NT2/D1 (cell line): ENCODE results near the gene HJURP.

Experiments used
- DNase-seq: peaks from one replicate; pipeline ENCODE4 v3.0.0-alpha.2; 2011; ENCODE audit warnings: low read depth, low spot score
- H3K27me3 ChIP-seq: 2 replicates; pipeline ENCODE4 v1.6.0; 2011; ENCODE audit warnings: mild to moderate bottlenecking; ENCODE audit not compliant: insufficient read length, insufficient read depth
- H3K36me3 ChIP-seq: 2 replicates; pipeline ENCODE4 v1.6.1; 2011; ENCODE audit warnings: mild to moderate bottlenecking, low read length, mixed read lengths; ENCODE audit not compliant: insufficient read depth, insufficient read length
- H3K4me1 ChIP-seq: 2 replicates; pipeline ENCODE4 v1.5.1; 2011; ENCODE audit not compliant: insufficient read depth, insufficient read length
- H3K4me3 ChIP-seq: 2 replicates; pipeline ENCODE4 v1.5.1; 2011; ENCODE audit warnings: low read depth; ENCODE audit not compliant: insufficient read length
- H3K9ac ChIP-seq: 2 replicates; pipeline ENCODE4 v1.6.0; 2011; ENCODE audit warnings: low read depth; ENCODE audit not compliant: insufficient read length
- H3K9me3 ChIP-seq: 2 replicates; pipeline ENCODE4 v1.5.1; 2011; ENCODE audit warnings: mild to moderate bottlenecking, low read length; ENCODE audit not compliant: insufficient read depth
- SUZ12 ChIP-seq: IDR thresholded peaks from 2 replicates; pipeline ENCODE4 v1.6.1; 2011; ENCODE audit not compliant: insufficient read length, insufficient read depth; ENCODE audit errors: extremely low read depth
- YY1 ChIP-seq: IDR thresholded peaks from 2 replicates; pipeline ENCODE4 v1.6.1; 2011; ENCODE audit not compliant: insufficient read length, insufficient read depth
- ZNF274 ChIP-seq: IDR thresholded peaks from 2 replicates; pipeline ENCODE4 v1.6.1; 2011; ENCODE audit warnings: mild to moderate bottlenecking, low read depth, low read length

HJURP gene

GRCh38 chr2:233844064-233844807, 10.1 kb downstream of the HJURP start:
- H3K4me1 ChIP-seq = peaks cover 7% of the 10 kb centered on the region
- H3K4me3 ChIP-seq = no peak overlapping the region
- TF ChIP-seq ZNF274 (no peak), SUZ12 (no peak), YY1 (no peak)
- no peak overlapping the region for H3K9ac ChIP-seq
- H3K9me3 ChIP-seq = no peaks in the 10 kb centered on the region
- DNase-seq = no peak
- no peaks in the 10 kb centered on the region for H3K27me3 ChIP-seq
- peaks cover 98% of the 10 kb centered on the region for H3K36me3 ChIP-seq

- Histone ChIP-seq H3K36me3 (peaks cover 96% of the 10 kb centered on the region), H3K27me3 (no peaks in the 10 kb centered on the region), H3K9ac (no peak overlapping the region), H3K4me3 (no peak overlapping the region), H3K9me3 (no peaks in the 10 kb centered on the region), H3K4me1 (peaks cover 5% of the 10 kb centered on the region)
- DNase-seq = no peak
- no peak for TF ChIP-seq ZNF274
- no peak for TF ChIP-seq SUZ12
- TF ChIP-seq YY1 = no peak
Measured at GRCh38 chr2:233841183-233841582, 13.2 kb downstream of the HJURP start.

- H3K4me3 ChIP-seq = no peak overlapping the region
- no peak for DNase-seq
- peaks cover 5% of the 10 kb centered on the region for H3K4me1 ChIP-seq
- H3K27me3 ChIP-seq = no peaks in the 10 kb centered on the region
- H3K9ac ChIP-seq = no peak overlapping the region
- peaks cover 96% of the 10 kb centered on the region for H3K36me3 ChIP-seq
- no peaks in the 10 kb centered on the region for H3K9me3 ChIP-seq
- no peak for TF ChIP-seq ZNF274
- TF ChIP-seq SUZ12 = no peak
- TF ChIP-seq YY1 = no peak
Measured at GRCh38 chr2:233840520-233840919, 13.8 kb downstream of the HJURP start.

GRCh38 chr2:233839447-233839820, 14.9 kb downstream of the HJURP start:
- no peak for DNase-seq
- Histone ChIP-seq H3K27me3 (no peaks in the 10 kb centered on the region), H3K4me3 (no peak overlapping the region), H3K9me3 (no peaks in the 10 kb centered on the region), H3K4me1 (peaks cover 5% of the 10 kb centered on the region), H3K9ac (no peak overlapping the region), H3K36me3 (peaks cover 97% of the 10 kb centered on the region)
- TF ChIP-seq ZNF274 = no peak
- no peak for TF ChIP-seq SUZ12
- TF ChIP-seq YY1 = no peak

GRCh38 chr2:233838726-233839446, 15.4 kb downstream of the HJURP start:
- H3K9ac ChIP-seq = no peak overlapping the region
- no peak for DNase-seq
- peaks cover 5% of the 10 kb centered on the region for H3K4me1 ChIP-seq
- no peaks in the 10 kb centered on the region for H3K27me3 ChIP-seq
- TF ChIP-seq SUZ12 (no peak), ZNF274 (no peak), YY1 (no peak)
- no peak overlapping the region for H3K4me3 ChIP-seq
- peaks cover 97% of the 10 kb centered on the region for H3K36me3 ChIP-seq
- no peaks in the 10 kb centered on the region for H3K9me3 ChIP-seq

- Histone ChIP-seq H3K4me1 (peaks cover 5% of the 10 kb centered on the region), H3K9ac (no peak overlapping the region), H3K36me3 (peaks cover 92% of the 10 kb centered on the region), H3K27me3 (no peaks in the 10 kb centered on the region), H3K9me3 (no peaks in the 10 kb centered on the region), H3K4me3 (no peak overlapping the region)
- TF ChIP-seq YY1 (no peak), ZNF274 (no peak), SUZ12 (no peak)
- no peak for DNase-seq
Measured at GRCh38 chr2:233838251-233838650, 16.1 kb downstream of the HJURP start.

DNA sequence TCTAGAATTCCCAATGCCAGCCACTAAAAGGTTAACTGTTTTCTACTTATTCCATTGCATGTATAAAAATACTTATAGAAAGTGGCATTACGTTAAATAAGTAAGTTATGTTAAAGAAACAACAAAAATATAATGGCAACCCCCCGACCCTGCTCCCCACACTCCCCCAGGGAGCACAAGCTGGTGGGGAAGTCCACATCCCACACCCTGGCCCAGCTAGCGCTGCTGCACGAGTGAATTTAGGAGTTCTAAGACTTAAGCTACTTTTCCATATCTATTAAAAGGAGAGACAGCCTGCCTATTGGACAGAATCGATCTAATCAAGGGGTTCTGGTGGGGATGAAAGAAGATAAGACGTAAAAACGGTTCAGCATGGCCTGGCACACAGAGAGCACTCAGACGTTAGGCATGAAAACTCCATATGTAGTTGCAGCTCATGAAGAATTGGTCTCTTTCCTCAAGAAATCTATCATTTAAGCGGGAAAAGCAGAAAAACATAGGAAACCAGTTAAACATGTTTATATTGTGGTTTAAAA, 16.6 kb downstream of the HJURP start:
- no peaks in the 10 kb centered on the region for H3K9me3 ChIP-seq
- H3K36me3 ChIP-seq = peaks cover 87% of the 10 kb centered on the region
- TF ChIP-seq ZNF274 (no peak), YY1 (no peak), SUZ12 (no peak)
- DNase-seq = no peak
- peaks cover 5% of the 10 kb centered on the region for H3K4me1 ChIP-seq
- H3K9ac ChIP-seq = no peak overlapping the region
- H3K4me3 ChIP-seq = no peak overlapping the region
- no peaks in the 10 kb centered on the region for H3K27me3 ChIP-seq
